GM19397 (cell line): ENCODE results near the gene SELENOO.

Source experiments
- ATAC-seq: cut with Tn5 transposase; IDR thresholded peaks from one replicate; pipeline ENCODE4 v1.9.1; 2021; ENCODE audit warnings: mild to moderate bottlenecking, moderate library complexity; ENCODE audit not compliant: unreplicated experiment

Gene SELENOO

DNA sequence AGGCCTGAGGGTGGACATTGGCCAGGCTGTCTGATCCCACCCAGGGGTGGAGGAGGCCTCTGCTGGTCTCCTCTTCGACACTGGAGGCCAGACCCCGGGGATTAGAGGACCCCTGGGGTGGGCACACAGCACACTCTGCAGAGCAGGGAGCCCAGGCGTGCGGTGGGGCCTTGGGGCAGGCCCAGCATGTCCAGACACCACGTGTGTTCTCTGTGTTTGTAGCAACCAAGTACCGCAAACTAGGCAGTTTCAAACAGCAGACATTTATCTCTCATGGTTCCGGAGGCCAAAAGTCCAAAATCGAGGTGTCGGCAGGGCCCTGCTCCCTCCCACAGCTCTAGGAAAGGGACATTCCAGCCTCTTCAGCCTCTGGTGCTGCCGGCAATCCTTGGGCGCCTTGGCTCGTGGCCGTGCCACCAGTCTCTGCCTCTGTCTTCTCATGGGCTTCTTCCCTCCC, 28.8 kb upstream of the SELENOO start:
- ATAC-seq, result no peak

DNA sequence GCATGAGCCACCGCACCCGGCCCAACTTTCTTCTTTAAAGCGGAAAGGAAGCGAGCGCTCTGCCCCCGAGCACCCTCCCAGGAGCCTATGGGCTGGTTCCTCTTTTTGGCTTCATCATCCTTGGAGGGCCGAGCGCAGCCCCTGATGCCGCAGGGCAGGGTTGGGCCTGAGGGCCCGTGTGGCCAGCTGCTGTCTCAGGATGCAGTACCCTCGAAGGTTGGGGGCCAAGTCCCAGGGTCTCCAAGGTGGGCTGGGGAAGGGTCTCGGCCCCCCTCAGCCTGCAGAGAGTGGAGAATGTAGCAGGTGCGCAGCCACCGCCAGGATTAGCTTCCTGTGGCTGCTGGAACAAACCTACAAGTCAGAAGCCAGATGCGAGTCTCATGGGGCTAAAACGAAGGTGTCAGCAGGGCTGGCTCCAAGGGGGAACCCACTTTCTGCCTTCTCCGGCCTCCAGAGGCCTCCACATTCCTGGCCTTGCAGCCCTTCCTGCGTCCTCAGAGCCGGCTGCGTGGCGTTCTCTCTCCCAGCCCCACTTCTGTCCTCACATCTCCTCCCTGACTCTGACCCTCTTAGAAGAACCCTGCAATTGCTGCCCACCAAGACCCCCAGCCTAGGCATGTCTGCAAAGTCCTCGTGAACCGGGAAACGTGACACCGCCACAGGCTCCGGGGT, 27.4 kb upstream of the SELENOO start:
- no peak for ATAC-seq

DNA sequence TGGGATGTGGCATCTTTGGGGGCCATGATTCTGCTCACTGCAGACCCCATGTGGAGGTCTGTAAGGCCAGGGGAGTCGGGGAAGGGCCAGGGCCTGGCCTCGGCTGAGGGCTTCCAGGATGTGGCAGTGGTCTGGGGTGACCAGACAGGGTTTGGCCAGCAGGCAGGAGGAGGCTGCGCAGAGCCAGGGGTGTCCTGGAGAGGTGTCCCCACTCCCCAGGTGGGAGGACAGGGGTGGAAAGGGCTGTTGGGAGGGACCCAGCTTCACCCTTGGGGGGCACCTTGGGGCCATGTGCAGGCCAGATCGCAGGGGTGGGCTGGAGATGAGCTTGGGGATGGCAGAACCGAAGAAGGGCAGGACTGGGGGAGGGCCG, 26.8 kb upstream of the SELENOO start:
- no peak for ATAC-seq

DNA sequence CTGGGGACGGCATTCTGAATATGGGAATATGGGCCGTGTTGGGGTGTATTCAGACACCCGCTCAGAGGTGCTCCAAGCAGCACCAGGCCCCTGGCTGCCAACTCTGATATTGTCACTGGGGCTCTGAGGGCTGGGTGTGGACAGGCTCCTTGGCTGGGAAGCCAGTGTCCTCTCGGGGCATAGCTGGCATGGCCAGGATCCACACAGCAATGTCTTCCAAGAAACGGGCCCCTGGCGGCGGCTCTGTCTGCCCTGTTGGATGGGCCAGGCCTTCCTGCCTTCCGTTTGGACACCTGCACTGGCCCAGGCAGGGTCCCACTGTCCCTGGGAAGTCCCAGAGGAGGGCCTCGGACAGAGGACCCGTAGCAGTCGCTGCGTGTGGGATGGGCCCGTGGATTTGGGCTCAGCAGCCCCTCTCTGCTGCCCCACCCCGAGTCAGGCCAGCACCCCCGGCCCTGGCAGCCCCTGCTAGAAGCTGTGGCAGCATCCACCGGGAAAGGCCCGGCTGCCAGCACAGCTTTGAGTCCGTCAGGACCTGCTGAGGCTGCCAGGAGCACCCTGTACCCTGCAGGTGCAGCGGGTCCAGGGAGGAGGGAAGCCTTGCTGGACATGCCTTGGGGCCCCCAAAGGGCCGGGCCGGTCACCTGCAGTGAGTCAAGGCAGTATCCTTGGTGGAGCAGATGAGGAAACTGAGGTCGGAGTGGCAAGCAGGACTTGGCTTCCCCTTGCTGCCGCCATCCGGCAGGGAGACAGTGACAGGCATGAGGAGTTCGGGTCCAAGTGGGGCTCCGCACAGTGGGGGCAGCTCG, 26.2 kb upstream of the SELENOO start:
- no peak for ATAC-seq

DNA sequence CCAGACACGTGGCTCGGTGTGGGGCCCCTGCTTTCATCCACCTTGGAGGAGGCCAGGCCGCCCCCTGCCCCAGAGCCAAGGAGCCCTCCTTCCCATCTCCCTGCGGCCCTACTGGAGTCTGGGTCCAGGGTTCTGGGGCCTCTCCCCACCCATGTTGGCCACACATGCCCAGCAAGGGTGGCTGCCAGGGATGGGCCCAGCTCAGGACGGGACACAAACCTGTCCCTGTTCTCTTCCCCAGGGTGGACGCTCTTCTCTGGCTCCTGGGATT, 25.7 kb upstream of the SELENOO start:
- no peak for ATAC-seq

DNA sequence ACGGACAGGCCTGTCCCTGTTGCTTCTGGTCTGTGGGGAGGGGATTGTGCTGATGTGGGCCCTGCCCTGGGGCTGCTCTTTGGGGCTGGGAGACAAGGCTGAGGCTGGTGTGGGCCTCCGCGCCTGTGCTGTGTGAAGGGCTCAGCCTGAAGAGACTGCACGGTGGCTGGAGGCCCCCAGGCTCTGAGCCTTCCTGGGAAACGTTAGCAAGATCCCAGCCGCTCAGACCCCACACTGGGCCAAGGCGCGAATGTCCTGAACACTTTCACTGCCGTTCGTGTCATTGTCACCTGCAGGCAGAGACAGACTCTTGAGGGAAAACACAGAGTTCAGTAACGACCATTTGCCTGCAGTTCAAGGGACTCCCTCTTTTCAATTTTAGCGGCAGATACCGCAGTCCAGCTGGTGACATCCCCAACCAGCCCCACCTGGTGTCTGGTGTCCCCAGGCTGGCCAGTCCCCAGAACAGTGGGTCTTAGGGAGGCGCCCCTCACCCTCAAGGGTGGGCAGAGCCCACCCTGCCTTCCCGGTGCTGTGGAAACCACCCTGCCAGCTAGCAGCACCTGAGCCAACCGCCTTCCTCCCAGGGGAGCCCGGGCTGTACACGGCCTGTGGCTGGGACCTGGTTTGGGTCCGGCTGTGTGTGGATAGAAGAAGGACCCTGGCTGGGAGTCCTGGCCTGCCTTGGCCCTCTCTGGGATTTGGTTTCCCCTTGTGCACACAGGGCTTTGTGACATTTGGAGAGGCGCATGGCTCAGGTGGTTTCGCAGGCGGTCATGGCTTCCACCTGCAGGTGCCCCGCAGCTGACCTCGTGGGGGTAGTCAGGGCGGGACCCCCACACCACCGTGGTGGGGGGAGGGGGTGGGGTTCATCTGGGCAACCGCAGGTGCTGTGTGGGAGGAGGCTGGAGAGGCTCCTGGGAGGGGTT, 24.6 kb upstream of the SELENOO start:
- ATAC-seq, result no peak

DNA sequence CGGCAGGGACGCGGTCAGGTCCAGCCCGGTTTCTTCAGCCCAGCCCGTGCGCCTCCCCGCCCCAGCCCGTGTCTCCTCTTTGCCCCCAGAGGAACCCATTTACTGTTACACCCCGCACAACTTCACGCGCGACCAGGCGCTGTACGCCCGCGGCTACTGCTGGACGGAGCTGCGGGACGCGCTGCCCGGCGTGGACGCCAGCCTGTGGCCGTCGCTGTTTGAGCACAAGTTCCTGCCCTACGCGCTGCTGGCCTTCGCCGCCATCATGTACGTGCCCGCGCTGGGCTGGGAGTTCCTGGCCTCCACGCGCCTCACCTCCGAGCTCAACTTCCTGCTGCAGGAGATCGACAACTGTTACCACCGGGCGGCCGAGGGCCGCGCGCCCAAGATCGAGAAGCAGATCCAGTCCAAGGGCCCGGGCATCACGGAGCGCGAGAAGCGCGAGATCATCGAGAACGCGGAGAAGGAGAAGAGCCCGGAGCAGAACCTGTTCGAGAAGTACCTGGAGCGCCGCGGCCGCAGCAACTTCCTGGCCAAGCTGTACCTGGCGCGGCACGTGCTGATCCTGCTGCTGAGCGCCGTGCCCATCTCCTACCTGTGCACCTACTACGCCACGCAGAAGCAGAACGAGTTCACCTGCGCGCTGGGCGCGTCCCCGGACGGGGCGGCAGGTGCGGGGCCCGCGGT, 23.8 kb upstream of the SELENOO start:
- no peak for ATAC-seq

DNA sequence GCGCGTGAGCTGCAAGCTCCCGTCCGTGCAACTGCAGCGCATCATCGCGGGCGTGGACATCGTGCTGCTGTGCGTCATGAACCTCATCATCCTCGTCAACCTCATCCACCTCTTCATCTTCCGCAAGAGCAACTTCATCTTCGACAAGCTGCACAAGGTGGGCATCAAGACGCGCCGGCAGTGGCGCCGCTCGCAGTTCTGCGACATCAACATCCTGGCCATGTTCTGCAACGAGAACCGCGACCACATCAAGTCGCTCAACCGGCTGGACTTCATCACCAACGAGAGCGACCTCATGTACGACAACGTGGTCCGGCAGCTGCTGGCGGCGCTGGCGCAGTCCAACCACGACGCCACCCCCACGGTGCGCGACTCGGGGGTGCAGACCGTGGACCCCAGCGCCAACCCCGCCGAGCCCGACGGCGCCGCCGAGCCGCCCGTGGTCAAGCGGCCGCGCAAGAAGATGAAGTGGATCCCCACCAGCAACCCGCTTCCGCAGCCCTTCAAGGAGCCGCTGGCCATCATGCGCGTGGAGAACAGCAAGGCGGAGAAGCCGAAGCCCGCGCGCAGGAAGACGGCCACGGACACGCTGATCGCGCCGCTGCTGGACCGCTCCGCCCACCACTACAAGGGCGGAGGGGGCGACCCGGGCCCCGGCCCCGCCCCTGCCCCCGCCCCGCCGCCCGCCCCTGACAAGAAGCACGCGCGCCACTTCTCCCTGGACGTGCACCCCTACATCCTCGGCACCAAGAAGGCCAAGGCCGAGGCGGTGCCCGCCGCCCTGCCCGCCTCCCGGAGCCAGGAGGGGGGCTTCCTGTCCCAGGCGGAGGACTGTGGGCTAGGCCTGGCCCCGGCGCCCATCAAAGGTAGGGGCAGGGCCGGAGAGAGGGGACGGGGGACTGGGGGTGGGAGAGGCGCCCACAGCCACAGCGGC, 23.0 kb upstream of the SELENOO start:
- no peak for ATAC-seq

DNA sequence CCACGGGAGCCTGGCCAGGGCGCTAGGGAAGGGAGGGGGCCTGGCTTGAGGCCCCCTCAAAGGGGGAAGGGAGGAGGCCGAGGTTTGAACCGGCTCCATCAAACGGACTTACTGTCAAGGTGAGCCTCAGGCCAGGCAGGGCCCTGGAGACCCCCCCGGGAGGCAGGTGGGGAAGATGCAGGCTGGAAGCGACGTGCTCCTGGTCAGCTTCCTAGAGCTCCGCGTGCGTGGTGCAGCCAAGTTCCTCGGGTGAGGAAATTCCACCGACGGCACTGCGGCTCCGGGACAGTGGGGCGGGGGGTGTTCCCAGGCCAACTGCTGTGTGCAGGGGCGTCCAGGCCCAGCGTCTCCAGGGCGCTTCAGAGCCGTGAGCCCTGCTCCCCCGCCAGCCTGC, 22.3 kb upstream of the SELENOO start:
- no peak for ATAC-seq

DNA sequence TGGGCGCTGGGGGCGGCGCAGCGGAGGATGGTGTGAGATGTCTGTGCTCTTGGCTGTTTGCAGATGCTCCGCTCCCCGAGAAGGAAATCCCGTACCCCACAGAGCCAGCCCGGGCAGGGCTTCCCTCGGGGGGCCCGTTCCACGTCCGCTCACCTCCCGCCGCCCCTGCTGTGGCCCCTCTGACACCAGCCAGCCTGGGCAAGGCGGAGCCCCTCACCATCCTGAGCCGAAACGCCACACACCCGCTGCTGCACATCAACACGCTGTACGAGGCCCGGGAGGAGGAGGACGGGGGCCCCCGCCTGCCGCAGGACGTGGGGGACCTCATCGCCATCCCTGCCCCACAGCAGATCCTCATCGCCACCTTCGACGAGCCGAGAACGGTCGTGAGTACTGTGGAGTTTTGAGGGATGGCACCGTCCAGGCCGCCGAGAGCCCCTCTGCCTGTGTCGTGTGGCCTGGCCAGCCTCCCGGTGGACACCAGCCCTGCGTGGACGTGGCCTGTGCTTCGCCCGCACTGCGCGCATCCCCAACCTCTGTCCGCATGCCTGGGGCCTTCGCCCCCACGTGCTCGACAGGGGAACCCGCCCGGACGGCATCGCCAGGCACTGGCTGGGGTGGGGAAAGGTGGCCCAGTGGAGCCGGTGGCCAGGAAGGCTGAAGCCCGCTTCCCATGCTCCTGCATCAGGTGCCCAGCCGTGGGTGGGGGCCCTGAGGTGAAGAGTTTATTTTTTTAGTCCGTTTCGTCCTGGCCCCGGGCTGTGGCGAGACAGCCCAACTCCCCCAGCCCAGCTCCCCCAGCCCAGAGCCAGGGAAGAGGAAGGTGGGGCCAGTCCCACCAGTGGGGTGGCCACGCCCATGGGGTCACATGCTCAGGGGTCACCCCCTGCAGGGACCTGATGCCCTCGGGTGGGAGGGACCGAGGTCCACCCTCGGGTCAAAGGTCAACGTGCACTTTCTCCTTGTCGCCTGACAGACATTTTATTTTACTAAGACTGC, 21.6 kb upstream of the SELENOO start:
- ATAC-seq, result no peak

DNA sequence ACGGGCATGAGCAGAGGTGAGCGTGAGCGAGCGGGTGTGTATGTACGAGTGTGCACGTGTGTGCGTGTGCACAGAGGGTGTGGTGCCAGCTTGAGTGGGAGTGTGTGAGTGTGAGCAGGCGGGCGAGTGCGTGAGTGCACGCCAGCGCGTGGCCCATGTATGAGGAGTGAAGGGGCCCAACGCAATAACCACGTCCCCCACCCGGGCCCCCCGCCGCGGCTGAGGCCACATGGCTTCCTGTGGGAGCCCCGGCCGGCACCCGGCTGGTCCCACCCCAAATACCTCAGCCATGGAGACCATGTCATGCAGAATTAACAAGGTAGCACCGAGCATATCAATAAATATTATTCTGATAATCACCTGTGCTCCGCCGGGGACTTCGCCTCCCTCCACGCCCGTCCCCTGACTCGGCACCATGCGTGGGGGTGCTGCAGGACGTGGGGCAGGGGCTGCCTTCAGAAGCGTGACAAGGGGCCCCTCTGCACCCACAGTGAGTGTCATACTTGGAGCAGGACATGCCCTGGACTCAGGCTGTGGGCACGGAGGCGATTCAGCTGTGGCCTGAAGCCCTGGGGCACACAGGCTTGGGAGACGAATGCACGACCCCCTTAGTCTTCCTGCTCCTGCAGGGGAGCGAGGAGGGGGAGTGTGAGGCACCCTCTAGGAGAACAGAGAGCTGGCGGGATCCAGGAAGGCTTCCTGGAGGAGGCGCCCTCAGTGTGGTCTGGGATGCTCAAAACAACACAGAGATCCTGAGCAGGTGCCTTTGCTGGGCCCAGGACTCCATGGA, 20.7 kb upstream of the SELENOO start:
- no peak for ATAC-seq

DNA sequence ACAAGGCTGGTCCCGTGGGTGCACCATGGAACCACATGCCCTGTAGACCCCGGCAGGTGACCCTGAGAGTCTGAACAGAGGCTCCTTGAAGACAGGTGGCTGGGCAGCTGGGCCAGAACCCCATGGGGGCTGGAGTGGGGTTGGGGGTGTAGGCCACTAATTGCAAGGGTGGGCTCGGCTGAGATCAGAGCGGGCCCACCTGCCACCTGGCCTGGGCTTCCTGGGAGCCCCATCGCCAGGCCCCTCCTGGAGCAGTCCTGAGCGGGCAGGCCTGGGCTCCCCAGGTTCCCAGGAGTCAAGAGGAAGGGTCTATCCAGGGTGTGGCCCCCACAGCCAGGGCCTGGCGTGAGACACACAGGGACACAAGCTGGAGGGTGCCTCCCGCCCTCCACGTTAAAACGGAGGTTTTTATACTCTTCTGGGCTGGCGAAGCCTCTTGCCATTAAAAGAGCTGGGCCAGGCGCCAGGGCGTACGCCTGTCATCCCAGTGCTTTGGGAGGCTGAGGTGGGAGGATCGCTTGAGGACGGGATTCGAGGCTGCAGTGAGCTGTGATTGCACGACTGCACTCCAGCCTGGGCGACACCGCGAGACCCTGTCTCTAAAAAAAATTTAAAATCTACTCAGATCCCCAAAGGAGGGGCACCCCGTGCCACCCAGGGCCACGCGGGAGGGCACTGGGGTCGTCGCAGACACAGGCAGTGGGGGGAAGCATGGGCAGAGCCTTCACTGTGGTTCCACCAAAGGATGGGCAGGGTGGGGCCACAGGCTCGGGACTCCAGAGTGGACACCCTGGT, 19.9 kb upstream of the SELENOO start:
- ATAC-seq, result no peak

DNA sequence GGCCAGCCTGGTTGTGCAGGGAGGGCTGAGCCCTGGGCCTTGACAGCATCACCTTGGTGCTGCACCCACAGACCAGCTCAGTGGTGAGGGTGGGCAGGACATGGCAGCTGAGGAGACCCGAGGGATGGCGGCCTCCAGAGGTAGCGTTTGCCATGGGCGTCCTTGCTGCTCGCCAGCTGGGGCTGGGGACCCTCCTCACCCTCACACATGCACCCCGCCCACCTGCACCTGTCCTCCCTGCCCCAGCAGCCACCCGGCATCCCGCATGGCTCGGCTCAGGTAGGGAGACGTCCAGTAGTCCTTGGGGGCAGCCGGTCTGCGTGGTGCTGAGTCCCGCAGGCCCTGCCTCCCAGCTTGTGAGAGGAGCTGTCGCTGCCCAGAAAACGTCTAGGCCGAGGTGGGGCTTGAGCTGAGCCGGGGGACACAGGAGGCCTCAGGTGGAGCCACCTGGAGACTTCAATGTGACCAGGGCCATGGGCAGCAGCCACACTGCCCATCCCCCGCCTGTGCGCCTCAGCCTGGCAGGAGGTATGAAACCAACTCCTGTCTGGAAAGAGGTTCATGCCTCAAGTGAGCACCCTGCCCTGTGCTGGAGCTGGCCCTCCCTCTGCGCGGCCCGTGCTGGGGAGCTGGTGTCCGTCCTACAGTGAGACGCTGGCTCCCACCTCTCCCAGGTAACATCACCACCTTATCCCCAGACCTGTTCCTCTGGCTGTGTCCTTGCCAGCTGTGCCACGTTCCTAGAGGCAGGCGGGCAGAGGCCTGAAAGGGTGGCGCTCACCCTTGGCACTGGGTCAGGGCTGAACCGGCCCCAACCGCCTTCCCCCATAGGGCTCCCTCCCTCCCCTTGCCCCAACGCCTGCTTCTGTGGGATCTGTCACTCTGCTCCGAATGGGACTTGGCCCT, 18.4 kb upstream of the SELENOO start:
- ATAC-seq, result no peak

DNA sequence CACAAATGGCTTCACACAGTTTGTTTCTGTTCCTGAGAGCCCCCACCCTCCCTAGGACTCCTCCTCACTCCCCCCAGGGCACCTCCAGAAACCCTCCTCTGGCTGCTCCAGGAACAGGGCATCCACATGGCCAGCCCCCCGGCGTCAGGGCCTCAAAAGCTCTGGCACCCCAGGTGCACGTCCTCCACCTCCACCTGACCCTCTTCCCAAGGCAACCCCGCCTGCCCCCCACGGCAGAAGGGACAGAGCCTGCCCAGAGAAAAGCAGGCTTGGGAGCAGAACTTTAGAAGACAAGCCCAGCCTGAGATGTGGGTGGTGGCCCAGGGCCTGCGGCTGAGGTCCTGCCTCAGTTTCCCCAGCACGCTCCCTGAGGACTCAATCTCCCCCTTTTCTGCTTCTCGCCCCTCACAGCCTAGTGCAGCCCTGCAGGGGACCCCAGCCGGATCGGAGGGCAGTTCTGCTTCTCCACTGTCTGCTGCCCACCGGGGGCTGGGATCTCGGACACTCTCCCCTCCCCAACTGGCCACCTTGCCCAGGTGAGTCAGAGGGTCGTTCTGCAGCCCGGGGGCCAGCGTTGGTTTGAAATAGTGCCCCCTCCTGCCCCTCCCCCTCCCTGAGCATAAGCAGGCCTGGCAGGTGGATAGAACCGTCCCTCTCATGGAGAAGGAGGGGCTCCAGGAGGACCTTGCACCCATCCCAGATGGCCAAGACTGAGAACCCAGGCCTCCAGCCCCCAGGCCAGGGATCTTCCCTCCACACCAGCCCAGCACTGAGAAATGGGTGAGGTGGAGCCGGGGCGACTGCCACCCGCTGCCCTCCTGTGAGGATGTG, 17.5 kb upstream of the SELENOO start:
- ATAC-seq, result no peak
